HG03342 (cell line): ENCODE results near the gene LRRD1.
"Not testable (repeated sequence)": the region's sequence is repeated elsewhere in the genome, so short reads cannot be mapped to it uniquely, and the experiment has no call there.

Source experiments
- ATAC-seq: cut with Tn5 transposase; IDR thresholded peaks from one replicate; pipeline ENCODE4 v1.9.1; 2021; ENCODE audit warnings: mild to moderate bottlenecking, moderate library complexity; ENCODE audit not compliant: unreplicated experiment

LRRD1 gene

GRCh38 chr7:92178928-92179924 lies at the start of gene LRRD1:
Gene LRRD1 (minus strand): TSS chr7:92179142. CDS start chr7:92165202, 13,940 bp downstream.
- ATAC-seq: peak; percentile 99

GRCh38 chr7:92228742-92229141 lies 49.8 kb upstream of the LRRD1 start:
- ATAC-seq: no peak

GRCh38 chr7:92228100-92228499 lies 49.2 kb upstream of the LRRD1 start:
- no peak for ATAC-seq

GRCh38 chr7:92226981-92227380 lies 48.0 kb upstream of the LRRD1 start:
- no peak for ATAC-seq

- ATAC-seq: no peak
These were observed 42.8 kb upstream of the LRRD1 start for GRCh38 chr7:92221766-92222165.

- no peak for ATAC-seq
These were observed 27.7 kb upstream of the LRRD1 start for GRCh38 chr7:92206672-92207071.

GRCh38 chr7:92205987-92206386 lies 27.0 kb upstream of the LRRD1 start:
- ATAC-seq: no peak

GRCh38 chr7:92200791-92201190 lies 21.8 kb upstream of the LRRD1 start:
- no peak for ATAC-seq

- ATAC-seq: no peak
These were observed 13.4 kb upstream of the LRRD1 start for GRCh38 chr7:92192326-92192725.

GRCh38 chr7:92189246-92189645 lies 10.3 kb upstream of the LRRD1 start:
- ATAC-seq: not testable (repeated sequence)

- ATAC-seq: not testable (repeated sequence)
These were observed 5.4 kb upstream of the LRRD1 start for GRCh38 chr7:92184294-92184693.

- ATAC-seq: no peak
These were observed 1.6 kb downstream of the LRRD1 start for GRCh38 chr7:92177362-92177761.

- ATAC-seq: not testable (repeated sequence)
These were observed 9.4 kb downstream of the LRRD1 start for GRCh38 chr7:92169529-92169928.

GRCh38 chr7:92161271-92161670 lies 17.7 kb downstream of the LRRD1 start:
- no peak for ATAC-seq

GRCh38 chr7:92158660-92159575 lies 20.0 kb downstream of the LRRD1 start:
- ATAC-seq: peak; percentile 94

- no peak for ATAC-seq
These were observed 22.0 kb downstream of the LRRD1 start for GRCh38 chr7:92156990-92157389.

GRCh38 chr7:92155108-92155739 lies 23.7 kb downstream of the LRRD1 start:
- ATAC-seq: no peak

- no peak for ATAC-seq
These were observed 28.4 kb downstream of the LRRD1 start for GRCh38 chr7:92150450-92151017.

GRCh38 chr7:92149736-92150239 lies 29.2 kb downstream of the LRRD1 start:
- no peak for ATAC-seq

- ATAC-seq: not testable (repeated sequence)
These were observed 35.6 kb downstream of the LRRD1 start for GRCh38 chr7:92143192-92143880.
